PC-3 (cell line): Measurements from ENCODE around the gene FLII. TPM values are rescaled to one million over a fixed set of nuclear protein-coding genes. Genes with fewer than 3 reads are reported as not detected.

Experiments used
- ATAC-seq: fragments of 200-7000 bp; cut with Tn5 transposase; 2 replicates; pipeline ENCODE4 v1.9.1; 2020; ENCODE audit warnings: mild to moderate bottlenecking, moderate library complexity
- BruUV-seq: library from RNA; stranded (reverse); fragments of 400-500 nt; replicated peaks from 2 replicates; lab custom pipeline; 2021; lab: Mats Ljungman, UMichigan
- CTCF ChIA-PET: fragments of 300-600 bp; sonication (Branson Sonifier 250); formaldehyde crosslinking; loops from one replicate; lab custom pipeline; 2022; ENCODE audit warnings: antibody characterized with exemption; lab: Charles Lee
- POLR2A ChIA-PET: fragments of 300-600 bp; sonication (Branson Sonifier 250); formaldehyde crosslinking; loops from one replicate; lab custom pipeline; 2022; ENCODE audit warnings: antibody characterized with exemption; ENCODE audit not compliant: unreplicated experiment; lab: Charles Lee
- DNase-seq: peaks from one replicate; pipeline ENCODE4 v3.0.0-alpha.2; 2015
- H2AFZ ChIP-seq: fragments of 300-600 bp; sonication (generic); 2 replicates; pipeline ENCODE4 v1.6.0; 2016; ENCODE audit warnings: antibody characterized with exemption, low read length
- H3F3A ChIP-seq: fragments of 300-600 bp; sonication (generic); one replicate; pipeline ENCODE4 v1.6.0; 2017; ENCODE audit warnings: antibody characterized with exemption, low read length, control low read depth, mild to moderate bottlenecking; ENCODE audit not compliant: unreplicated experiment
- H3K27ac ChIP-seq: fragments of 300-600 bp; sonication (generic); 2 replicates; pipeline ENCODE4 v1.5.1; 2016; ENCODE audit warnings: mild to moderate bottlenecking, low read length
- H3K27me3 ChIP-seq: fragments of 300-600 bp; sonication (generic); 2 replicates; pipeline ENCODE4 v1.6.1; 2016; ENCODE audit warnings: low read length, mixed read lengths
- H3K36me3 ChIP-seq: fragments of 300-600 bp; sonication (generic); 2 replicates; pipeline ENCODE4 v1.6.1; 2016; ENCODE audit warnings: low read depth, mixed run types, low read length, mixed read lengths
- H3K4me1 ChIP-seq: fragments of 300-600 bp; sonication (generic); 2 replicates; pipeline ENCODE4 v1.5.1; 2016; ENCODE audit warnings: low read length; ENCODE audit not compliant: insufficient read depth
- H3K4me2 ChIP-seq: fragments of 300-600 bp; sonication (generic); 2 replicates; pipeline ENCODE4 v1.6.0; 2016; ENCODE audit warnings: low read length
- H3K4me3 ChIP-seq: fragments of 300-600 bp; sonication (generic); 2 replicates; pipeline ENCODE4 v1.5.1; 2016; ENCODE audit warnings: mild to moderate bottlenecking, low read length, mixed read lengths
- H3K79me2 ChIP-seq: fragments of 300-600 bp; sonication (generic); 2 replicates; pipeline ENCODE4 v1.6.1; 2017; ENCODE audit warnings: low read length, mixed read lengths
- H3K9ac ChIP-seq: fragments of 300-600 bp; sonication (generic); 2 replicates; pipeline ENCODE4 v1.6.0; 2016; ENCODE audit warnings: mild to moderate bottlenecking, low read length
- H3K9me2 ChIP-seq: fragments of 300-600 bp; sonication (generic); replicated peaks from 2 replicates; pipeline ENCODE4 v1.6.1; 2016; ENCODE audit warnings: mixed run types, low read length, mixed read lengths
- H3K9me3 ChIP-seq: fragments of 300-600 bp; sonication (generic); 2 replicates; pipeline ENCODE4 v1.6.1; 2016; ENCODE audit warnings: low read length, mixed read lengths
- H4K20me1 ChIP-seq: fragments of 300-600 bp; sonication (generic); 2 replicates; pipeline ENCODE4 v1.6.1; 2016; ENCODE audit warnings: low read length, mixed read lengths
- EZH2 ChIP-seq: fragments of 300-600 bp; sonication (generic); IDR thresholded peaks from one replicate; pipeline ENCODE4 v1.6.1; 2017; ENCODE audit warnings: antibody characterized with exemption, mild to moderate bottlenecking, low read length; ENCODE audit not compliant: unreplicated experiment
- EZH2phosphoT487 ChIP-seq: fragments of 300-600 bp; sonication (generic); IDR thresholded peaks from 2 replicates; pipeline ENCODE4 v1.6.1; 2018; ENCODE audit warnings: mild to moderate bottlenecking, antibody characterized with exemption, low read length, borderline replicate concordance
- intact Hi-C: fragments of 100-400 bp; cut with micrococcal nuclease; formaldehyde crosslinking; loops from 2 replicates; pipeline ENCODE4 v1.9.0; 2023
- total RNA-seq: library from RNA; depleted of rRNA; stranded (reverse); fragments of >200 nt; gene quantifications from 2 replicates; pipeline ENCODE4 v1.2.3, GENCODE V29; 2014
- TF ChIP-seq, protein P1 (sequence below): fragments of 300-600 bp; sonication (generic); conservative IDR thresholded peaks from 2 replicates; pipeline ENCODE4 v1.5.1; 2017; ENCODE audit warnings: antibody characterized with exemption, low read depth, mild to moderate bottlenecking, low read length

FLII gene
- total RNA-seq, 1 experiment from 2014 or later, result 537 TPM

- Histone ChIP-seq H3K9ac (no peak overlapping the region), H3K9me2 (no peaks in the 10 kb centered on the region), H3K27me3 (no peaks in the 10 kb centered on the region), H3K27ac (no peak overlapping the region), H3K36me3 (peaks cover 3% of the 10 kb centered on the region), H3K79me2 (no peaks in the 10 kb centered on the region), H3K9me3 (no peaks in the 10 kb centered on the region), H3K4me3 (no peak overlapping the region), H2AFZ (no peak overlapping the region), H4K20me1 (no peaks in the 10 kb centered on the region), H3K4me2 (no peak overlapping the region), H3K4me1 (no peaks in the 10 kb centered on the region), H3F3A (no peaks in the 10 kb centered on the region)
- DNase-seq, result no peak
- ChIA-PET POLR2A (interaction anchor here (0.6 kb wide), 1 partner anchor 11 kb away, joined by 3 read pairs; no protein-coding TSS in a partner anchor), CTCF (no interaction called here)
- TF ChIP-seq, protein P1, sequence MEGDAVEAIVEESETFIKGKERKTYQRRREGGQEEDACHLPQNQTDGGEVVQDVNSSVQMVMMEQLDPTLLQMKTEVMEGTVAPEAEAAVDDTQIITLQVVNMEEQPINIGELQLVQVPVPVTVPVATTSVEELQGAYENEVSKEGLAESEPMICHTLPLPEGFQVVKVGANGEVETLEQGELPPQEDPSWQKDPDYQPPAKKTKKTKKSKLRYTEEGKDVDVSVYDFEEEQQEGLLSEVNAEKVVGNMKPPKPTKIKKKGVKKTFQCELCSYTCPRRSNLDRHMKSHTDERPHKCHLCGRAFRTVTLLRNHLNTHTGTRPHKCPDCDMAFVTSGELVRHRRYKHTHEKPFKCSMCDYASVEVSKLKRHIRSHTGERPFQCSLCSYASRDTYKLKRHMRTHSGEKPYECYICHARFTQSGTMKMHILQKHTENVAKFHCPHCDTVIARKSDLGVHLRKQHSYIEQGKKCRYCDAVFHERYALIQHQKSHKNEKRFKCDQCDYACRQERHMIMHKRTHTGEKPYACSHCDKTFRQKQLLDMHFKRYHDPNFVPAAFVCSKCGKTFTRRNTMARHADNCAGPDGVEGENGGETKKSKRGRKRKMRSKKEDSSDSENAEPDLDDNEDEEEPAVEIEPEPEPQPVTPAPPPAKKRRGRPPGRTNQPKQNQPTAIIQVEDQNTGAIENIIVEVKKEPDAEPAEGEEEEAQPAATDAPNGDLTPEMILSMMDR, result no peak
- no peak for TF ChIP-seq EZH2phosphoT487
- TF ChIP-seq EZH2, result no peak
- no TSS peak for BruUV-seq
- ATAC-seq, result no peak
- intact Hi-C loops, result no loop called here
Measured at GRCh38 chr17:18267927-18268711, 9.6 kb upstream of the FLII start.

- Histone ChIP-seq H3K36me3 (no peaks in the 10 kb centered on the region; the same call in 1 of the 2 replicates), H3K4me1 (no peaks in the 10 kb centered on the region), H3K79me2 (peaks cover 3% of the 10 kb centered on the region), H3K9me3 (no peaks in the 10 kb centered on the region), H3K4me3 (no peak overlapping the region), H3K9ac (no peak overlapping the region), H3K4me2 (no peak overlapping the region), H3F3A (no peaks in the 10 kb centered on the region), H3K27ac (no peak overlapping the region), H2AFZ (no peak overlapping the region), H3K27me3 (no peaks in the 10 kb centered on the region), H4K20me1 (no peaks in the 10 kb centered on the region), H3K9me2 (no peaks in the 10 kb centered on the region)
- TF ChIP-seq, protein P1, result no peak
- TF ChIP-seq EZH2phosphoT487 (no peak), EZH2 (no peak)
- intact Hi-C loops, result no loop called here
- no peak for ATAC-seq
- ChIA-PET CTCF (no interaction called here), POLR2A (interaction anchor here (0.6 kb wide), 1 partner anchor 11 kb away, joined by 3 read pairs; no protein-coding TSS in a partner anchor)
- no peak for DNase-seq
- no TSS peak for BruUV-seq
Measured at GRCh38 chr17:18267366-18267765, 8.8 kb upstream of the FLII start.
